Mesothelial cell of epicardium (in vitro differentiated cells): ENCODE measurements around the gene ENOX2. TPM values are rescaled to one million over a fixed set of nuclear protein-coding genes. Genes with fewer than 3 reads are reported as not detected.

Experiments used
- DNase-seq, 2 experiments: peaks; one replicate each; pipeline ENCODE4 v3.0.0; 2021; ENCODE audit warnings: low spot score in 2 of 2; ENCODE audit not compliant: unreplicated experiment in 2 of 2
- H3K27ac Mint-ChIP-seq: 2 replicates; pipeline ENCODE4 v1.8.0; 2021; ENCODE audit warnings: mixed read lengths
- H3K27me3 Mint-ChIP-seq: 2 replicates; pipeline ENCODE4 v1.8.0; 2021; ENCODE audit warnings: low read depth, mixed read lengths
- H3K36me3 Mint-ChIP-seq: 2 replicates; pipeline ENCODE4 v1.8.0; 2021; ENCODE audit warnings: mixed read lengths
- H3K4me1 Mint-ChIP-seq: 2 replicates; pipeline ENCODE4 v1.8.0; 2021; ENCODE audit warnings: mixed read lengths
- H3K4me3 Mint-ChIP-seq: 2 replicates; pipeline ENCODE4 v1.8.0; 2021; ENCODE audit warnings: mild to moderate bottlenecking, moderate library complexity, mixed read lengths
- H3K9me3 Mint-ChIP-seq: 2 replicates; pipeline ENCODE4 v1.8.0; 2021; ENCODE audit warnings: mixed read lengths
- total RNA-seq: library from RNA; stranded (reverse); gene quantifications from 3 replicates; pipeline ENCODE4 v1.2.1, GENCODE V29; 2021
- TF ChIP-seq, protein P1 (sequence below): fragments of 200-600 bp; sonication (generic); IDR thresholded peaks from one replicate; pipeline ENCODE4 v1.5.0; 2021; ENCODE audit warnings: antibody characterized with exemption; ENCODE audit not compliant: unreplicated experiment

ENOX2 gene
- total RNA-seq, 1 donor from 2014 or later: 13.0 TPM

DNA sequence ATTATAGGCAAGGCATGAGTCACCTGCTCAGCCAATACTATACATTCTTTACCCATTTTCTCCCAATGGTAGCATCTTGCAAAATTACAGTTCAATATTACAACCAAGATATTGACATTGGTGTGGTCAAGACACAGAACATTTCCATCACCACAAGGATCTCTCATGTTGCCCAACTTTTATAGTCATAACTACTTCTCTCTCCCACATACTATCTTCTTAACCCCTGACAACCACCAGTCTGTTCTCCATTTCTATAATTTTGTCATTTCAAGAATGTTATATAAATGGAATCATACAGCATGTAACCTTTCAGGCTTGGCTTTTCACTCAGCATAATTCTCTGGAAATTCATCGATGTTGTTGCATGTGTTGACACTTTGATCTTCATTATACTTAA is 144.9 kb downstream of the ENOX2 start:
- no peaks in the 10 kb centered on the region for H3K9me3 Mint-ChIP-seq
- H3K36me3 Mint-ChIP-seq: no peaks in the 10 kb centered on the region
- H3K27me3 Mint-ChIP-seq: no peaks in the 10 kb centered on the region
- H3K4me1 Mint-ChIP-seq: no peaks in the 10 kb centered on the region
- no peak overlapping the region for H3K27ac Mint-ChIP-seq
- H3K4me3 Mint-ChIP-seq: no peak overlapping the region
- TF ChIP-seq, protein P1, sequence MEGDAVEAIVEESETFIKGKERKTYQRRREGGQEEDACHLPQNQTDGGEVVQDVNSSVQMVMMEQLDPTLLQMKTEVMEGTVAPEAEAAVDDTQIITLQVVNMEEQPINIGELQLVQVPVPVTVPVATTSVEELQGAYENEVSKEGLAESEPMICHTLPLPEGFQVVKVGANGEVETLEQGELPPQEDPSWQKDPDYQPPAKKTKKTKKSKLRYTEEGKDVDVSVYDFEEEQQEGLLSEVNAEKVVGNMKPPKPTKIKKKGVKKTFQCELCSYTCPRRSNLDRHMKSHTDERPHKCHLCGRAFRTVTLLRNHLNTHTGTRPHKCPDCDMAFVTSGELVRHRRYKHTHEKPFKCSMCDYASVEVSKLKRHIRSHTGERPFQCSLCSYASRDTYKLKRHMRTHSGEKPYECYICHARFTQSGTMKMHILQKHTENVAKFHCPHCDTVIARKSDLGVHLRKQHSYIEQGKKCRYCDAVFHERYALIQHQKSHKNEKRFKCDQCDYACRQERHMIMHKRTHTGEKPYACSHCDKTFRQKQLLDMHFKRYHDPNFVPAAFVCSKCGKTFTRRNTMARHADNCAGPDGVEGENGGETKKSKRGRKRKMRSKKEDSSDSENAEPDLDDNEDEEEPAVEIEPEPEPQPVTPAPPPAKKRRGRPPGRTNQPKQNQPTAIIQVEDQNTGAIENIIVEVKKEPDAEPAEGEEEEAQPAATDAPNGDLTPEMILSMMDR: no peak
- DNase-seq: no peak

GRCh38 chrX:130756233-130756632 is 146.8 kb downstream of the ENOX2 start:
- Mint-ChIP-seq H3K9me3 (no peaks in the 10 kb centered on the region), H3K27me3 (no peaks in the 10 kb centered on the region)
- TF ChIP-seq, protein P1: no peak

GRCh38 chrX:130754353-130754752 is 148.7 kb downstream of the ENOX2 start:
- no peak overlapping the region for H3K4me3 Mint-ChIP-seq
- TF ChIP-seq, protein P1: no peak
- DNase-seq: no peak
- no peak overlapping the region for H3K27ac Mint-ChIP-seq
- no peaks in the 10 kb centered on the region for H3K27me3 Mint-ChIP-seq
- H3K9me3 Mint-ChIP-seq: no peaks in the 10 kb centered on the region
- no peaks in the 10 kb centered on the region for H3K4me1 Mint-ChIP-seq
- no peaks in the 10 kb centered on the region for H3K36me3 Mint-ChIP-seq

More at GRCh38 chrX:130756233-130756632, 146.8 kb downstream of the ENOX2 start:
- H3K4me3 Mint-ChIP-seq: no peak overlapping the region
- H3K27ac Mint-ChIP-seq: no peak overlapping the region
- no peaks in the 10 kb centered on the region for H3K36me3 Mint-ChIP-seq
- H3K4me1 Mint-ChIP-seq: no peaks in the 10 kb centered on the region
- no peak for DNase-seq

GRCh38 chrX:130746709-130747342 is 156.2 kb downstream of the ENOX2 start:
- TF ChIP-seq, protein P1: no peak
- H3K27ac Mint-ChIP-seq: no peak overlapping the region
- H3K4me3 Mint-ChIP-seq: no peak overlapping the region
- H3K9me3 Mint-ChIP-seq: no peaks in the 10 kb centered on the region
- no peaks in the 10 kb centered on the region for H3K4me1 Mint-ChIP-seq
- H3K36me3 Mint-ChIP-seq: no peaks in the 10 kb centered on the region
- H3K27me3 Mint-ChIP-seq: no peaks in the 10 kb centered on the region
- no peak for DNase-seq

GRCh38 chrX:130746077-130746476 is 156.9 kb downstream of the ENOX2 start:
- Mint-ChIP-seq H3K4me3 (no peak overlapping the region), H3K9me3 (no peaks in the 10 kb centered on the region), H3K27ac (no peak overlapping the region), H3K4me1 (no peaks in the 10 kb centered on the region), H3K27me3 (no peaks in the 10 kb centered on the region), H3K36me3 (no peaks in the 10 kb centered on the region)
- DNase-seq: no peak
- TF ChIP-seq, protein P1: no peak
